ENCODE data around the gene SH3D19.
A peak's percentile ranks its signal among the peaks of the same experiment; 100 is the strongest.

Gene SH3D19

GRCh38 chr4:151314479-151314878, 10.9 kb downstream of the SH3D19 start:
- DNase-seq = peak; percentile 16 to 75 (median 70)
- H3K36me3 ChIP-seq (ENCODE audit: control insufficient read depth in 4 of 4, insufficient read depth in 4 of 4, low read length in 3 of 4) = no peaks in the 10 kb centered on the region
- H3K27ac ChIP-seq (ENCODE audit: insufficient read depth in 1 of 2, low read depth in 1 of 2, low read length in 2 of 2, poor library complexity in 1 of 2, severe bottlenecking in 2 of 2) = no peak overlapping the region
- POLR2A ChIA-PET = no interaction called here
- no peaks in the 10 kb centered on the region for H3K4me1 ChIP-seq (ENCODE audit: control extremely low read depth in 1 of 4, control insufficient read depth in 4 of 4, insufficient read depth in 4 of 4, low read length in 3 of 4)
- peaks cover 0 to 1% (median 0%) of the 10 kb centered on the region in 5 experiments for H3K9me3 ChIP-seq (ENCODE audit: control extremely low read depth in 1 of 5, control insufficient read depth in 4 of 5, insufficient read depth in 2 of 5, low read depth in 1 of 5, low read length in 4 of 5)
- 71% methylated on average over 1 of the region's 1 CpG for WGBS (ENCODE audit: insufficient coverage)
- no peak overlapping the region for H3K4me3 ChIP-seq (ENCODE audit: control insufficient read depth in 1 of 7, extremely low read depth in 1 of 7, insufficient read depth in 4 of 7, low read depth in 2 of 7, low read length in 6 of 7)
- CTCF ChIA-PET = no interaction called here
- H3K27me3 ChIP-seq (replicated peaks in 2 of 5; ENCODE audit: control insufficient read depth in 4 of 5, insufficient read depth in 5 of 5, low read length in 4 of 5) = no peaks in the 10 kb centered on the region

DNA sequence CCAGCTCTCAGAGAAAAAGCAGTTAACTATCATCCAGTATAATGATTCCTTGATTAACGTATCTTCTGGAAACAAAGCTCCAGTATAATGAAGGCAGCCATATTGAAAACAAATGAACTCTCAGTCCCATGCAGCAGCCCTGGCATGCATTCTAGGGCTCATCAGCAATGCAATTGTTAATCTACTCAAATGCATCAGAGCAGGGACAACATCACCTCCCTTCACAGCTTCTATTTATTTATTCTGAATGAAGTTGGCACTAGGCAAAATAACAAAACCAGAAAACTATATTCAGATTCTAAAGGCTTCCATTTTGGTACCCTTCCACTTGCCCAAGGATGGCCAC, 11.4 kb downstream of the SH3D19 start:
- H3K9me3 ChIP-seq (ENCODE audit: control extremely low read depth in 1 of 5, control insufficient read depth in 4 of 5, insufficient read depth in 2 of 5, low read depth in 1 of 5, low read length in 4 of 5) = peaks cover 0 to 1% (median 0%) of the 10 kb centered on the region in 5 experiments
- CTCF ChIA-PET = no interaction called here
- 100% methylated on average over 1 of the region's 1 CpG for WGBS (ENCODE audit: insufficient coverage)

DNA sequence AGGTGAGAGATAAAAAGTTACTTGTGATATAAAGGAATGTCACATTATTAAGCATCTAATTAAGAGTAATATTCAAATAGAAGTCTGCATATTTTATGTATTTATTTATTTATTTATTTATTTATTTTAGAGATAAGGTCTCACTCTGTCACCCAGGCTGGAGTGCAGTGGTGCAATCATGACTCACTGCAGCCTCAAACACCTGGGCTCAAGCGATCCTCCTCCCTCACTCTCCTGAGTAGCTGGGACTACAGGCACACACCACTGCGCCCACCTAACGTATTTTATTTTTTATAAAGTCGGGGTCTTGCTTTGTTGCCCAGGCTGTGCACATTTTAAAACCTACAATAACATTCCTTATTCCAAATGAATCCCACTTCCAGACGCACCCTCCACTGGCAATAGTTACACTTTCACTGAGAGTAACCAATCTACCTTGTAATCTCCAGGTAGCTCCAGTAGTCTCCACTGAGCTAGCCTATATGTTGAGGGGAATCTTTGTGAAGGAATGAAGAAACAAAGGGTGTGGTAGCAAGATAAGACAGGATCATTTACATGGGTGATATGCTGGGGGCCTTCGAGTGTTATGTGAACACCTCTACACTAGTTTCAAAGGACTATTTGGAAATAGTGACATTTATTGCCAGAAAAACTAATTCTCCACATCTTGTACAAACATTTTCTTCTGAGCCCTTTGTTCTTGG, 11.9 kb downstream of the SH3D19 start:
- no peak for DNase-seq
- CTCF ChIA-PET = interaction anchor here (0.5 kb wide), 1 partner anchor 40 kb away, joined by 3 read pairs; no protein-coding TSS in a partner anchor
- WGBS (ENCODE audit: insufficient coverage) = 98% methylated on average over 5 of the region's 6 CpGs

More for the DNA sequence above, 11.4 kb downstream of the SH3D19 start:
- POLR2A ChIA-PET = no interaction called here
- no peak for DNase-seq
- H3K36me3 ChIP-seq (ENCODE audit: control insufficient read depth in 4 of 4, insufficient read depth in 4 of 4, low read length in 3 of 4) = no peaks in the 10 kb centered on the region
- H3K4me3 ChIP-seq (ENCODE audit: control insufficient read depth in 1 of 7, extremely low read depth in 1 of 7, insufficient read depth in 4 of 7, low read depth in 2 of 7, low read length in 6 of 7) = no peak overlapping the region
- H3K27me3 ChIP-seq (replicated peaks in 2 of 5; ENCODE audit: control insufficient read depth in 4 of 5, insufficient read depth in 5 of 5, low read length in 4 of 5) = no peaks in the 10 kb centered on the region
- H3K27ac ChIP-seq (ENCODE audit: insufficient read depth in 1 of 2, low read depth in 1 of 2, low read length in 2 of 2, poor library complexity in 1 of 2, severe bottlenecking in 2 of 2) = no peak overlapping the region
- no peaks in the 10 kb centered on the region for H3K4me1 ChIP-seq (ENCODE audit: control extremely low read depth in 1 of 4, control insufficient read depth in 4 of 4, insufficient read depth in 4 of 4, low read length in 3 of 4)

GRCh38 chr4:151310124-151310728, 15.2 kb downstream of the SH3D19 start:
- H3K9me3 ChIP-seq (ENCODE audit: control extremely low read depth in 1 of 5, control insufficient read depth in 4 of 5, insufficient read depth in 2 of 5, low read depth in 1 of 5, low read length in 4 of 5) = peaks cover 0 to 2% (median 0%) of the 10 kb centered on the region in 5 experiments
- H3K4me3 ChIP-seq (ENCODE audit: control insufficient read depth in 1 of 7, extremely low read depth in 1 of 7, insufficient read depth in 4 of 7, low read depth in 2 of 7, low read length in 6 of 7) = no peak overlapping the region
- POLR2A ChIA-PET = no interaction called here
- DNase-seq = no peak
- H3K27ac ChIP-seq (ENCODE audit: insufficient read depth in 1 of 2, low read depth in 1 of 2, low read length in 2 of 2, poor library complexity in 1 of 2, severe bottlenecking in 2 of 2) = no peak overlapping the region
- 100% methylated on average over 2 of the region's 5 CpGs for WGBS (ENCODE audit: insufficient coverage)
- H3K4me1 ChIP-seq (ENCODE audit: control extremely low read depth in 1 of 4, control insufficient read depth in 4 of 4, insufficient read depth in 4 of 4, low read length in 3 of 4) = no peaks in the 10 kb centered on the region
- CTCF ChIA-PET = no interaction called here
- no peaks in the 10 kb centered on the region for H3K27me3 ChIP-seq (replicated peaks in 2 of 5; ENCODE audit: control insufficient read depth in 4 of 5, insufficient read depth in 5 of 5, low read length in 4 of 5)
- no peaks in the 10 kb centered on the region for H3K36me3 ChIP-seq (ENCODE audit: control insufficient read depth in 4 of 4, insufficient read depth in 4 of 4, low read length in 3 of 4)

More for the DNA sequence above, 11.9 kb downstream of the SH3D19 start:
- Histone ChIP-seq H3K27me3 (replicated peaks in 2 of 5; ENCODE audit: control insufficient read depth in 4 of 5, insufficient read depth in 5 of 5, low read length in 4 of 5) (no peaks in the 10 kb centered on the region), H3K4me1 (ENCODE audit: control extremely low read depth in 1 of 4, control insufficient read depth in 4 of 4, insufficient read depth in 4 of 4, low read length in 3 of 4) (no peaks in the 10 kb centered on the region), H3K27ac (ENCODE audit: insufficient read depth in 1 of 2, low read depth in 1 of 2, low read length in 2 of 2, poor library complexity in 1 of 2, severe bottlenecking in 2 of 2) (no peak overlapping the region), H3K4me3 (ENCODE audit: control insufficient read depth in 1 of 7, extremely low read depth in 1 of 7, insufficient read depth in 4 of 7, low read depth in 2 of 7, low read length in 6 of 7) (no peak overlapping the region), H3K36me3 (ENCODE audit: control insufficient read depth in 4 of 4, insufficient read depth in 4 of 4, low read length in 3 of 4) (no peaks in the 10 kb centered on the region), H3K9me3 (ENCODE audit: control extremely low read depth in 1 of 5, control insufficient read depth in 4 of 5, insufficient read depth in 2 of 5, low read depth in 1 of 5, low read length in 4 of 5) (peaks cover 0 to 1% (median 0%) of the 10 kb centered on the region in 5 experiments)
- POLR2A ChIA-PET = no interaction called here

- ChIA-PET CTCF (interaction anchor here (0.5 to 1.5 kb wide), 2 partner anchors 25 to 46 kb away, joined by 3 to 5 read pairs; no protein-coding TSS in a partner anchor), POLR2A (no interaction called here)
- DNase-seq = no peak
Observed at GRCh38 chr4:151304755-151305154, 20.6 kb downstream of the SH3D19 start.

GRCh38 chr4:151304226-151304625, 21.2 kb downstream of the SH3D19 start:
- no peaks in the 10 kb centered on the region for H3K27me3 ChIP-seq (replicated peaks in 2 of 5; ENCODE audit: control insufficient read depth in 4 of 5, insufficient read depth in 5 of 5, low read length in 4 of 5)
- ChIA-PET CTCF (interaction anchor here (0.5 to 1.5 kb wide), 3 partner anchors 23 to 47 kb away, joined by 3 to 5 read pairs (median 3); no protein-coding TSS in a partner anchor), POLR2A (no interaction called here)
- no peaks in the 10 kb centered on the region for H3K4me1 ChIP-seq (ENCODE audit: control extremely low read depth in 1 of 4, control insufficient read depth in 4 of 4, insufficient read depth in 4 of 4, low read length in 3 of 4)
- H3K4me3 ChIP-seq (ENCODE audit: control insufficient read depth in 1 of 7, extremely low read depth in 1 of 7, insufficient read depth in 4 of 7, low read depth in 2 of 7, low read length in 6 of 7) = no peak overlapping the region
- DNase-seq = no peak
- H3K27ac ChIP-seq (ENCODE audit: insufficient read depth in 1 of 2, low read depth in 1 of 2, low read length in 2 of 2, poor library complexity in 1 of 2, severe bottlenecking in 2 of 2) = no peak overlapping the region
- H3K36me3 ChIP-seq (ENCODE audit: control insufficient read depth in 4 of 4, insufficient read depth in 4 of 4, low read length in 3 of 4) = no peaks in the 10 kb centered on the region
- peaks cover 0 to 2% (median 0%) of the 10 kb centered on the region in 5 experiments for H3K9me3 ChIP-seq (ENCODE audit: control extremely low read depth in 1 of 5, control insufficient read depth in 4 of 5, insufficient read depth in 2 of 5, low read depth in 1 of 5, low read length in 4 of 5)

More at GRCh38 chr4:151304755-151305154, 20.6 kb downstream of the SH3D19 start:
- no peak overlapping the region for H3K4me3 ChIP-seq (ENCODE audit: control insufficient read depth in 1 of 7, extremely low read depth in 1 of 7, insufficient read depth in 4 of 7, low read depth in 2 of 7, low read length in 6 of 7)
- H3K9me3 ChIP-seq (ENCODE audit: control extremely low read depth in 1 of 5, control insufficient read depth in 4 of 5, insufficient read depth in 2 of 5, low read depth in 1 of 5, low read length in 4 of 5) = peaks cover 0 to 2% (median 0%) of the 10 kb centered on the region in 5 experiments
- no peaks in the 10 kb centered on the region for H3K27me3 ChIP-seq (replicated peaks in 2 of 5; ENCODE audit: control insufficient read depth in 4 of 5, insufficient read depth in 5 of 5, low read length in 4 of 5)
- no peak overlapping the region for H3K27ac ChIP-seq (ENCODE audit: insufficient read depth in 1 of 2, low read depth in 1 of 2, low read length in 2 of 2, poor library complexity in 1 of 2, severe bottlenecking in 2 of 2)
- no peaks in the 10 kb centered on the region for H3K36me3 ChIP-seq (ENCODE audit: control insufficient read depth in 4 of 4, insufficient read depth in 4 of 4, low read length in 3 of 4)
- H3K4me1 ChIP-seq (ENCODE audit: control extremely low read depth in 1 of 4, control insufficient read depth in 4 of 4, insufficient read depth in 4 of 4, low read length in 3 of 4) = no peaks in the 10 kb centered on the region

DNA sequence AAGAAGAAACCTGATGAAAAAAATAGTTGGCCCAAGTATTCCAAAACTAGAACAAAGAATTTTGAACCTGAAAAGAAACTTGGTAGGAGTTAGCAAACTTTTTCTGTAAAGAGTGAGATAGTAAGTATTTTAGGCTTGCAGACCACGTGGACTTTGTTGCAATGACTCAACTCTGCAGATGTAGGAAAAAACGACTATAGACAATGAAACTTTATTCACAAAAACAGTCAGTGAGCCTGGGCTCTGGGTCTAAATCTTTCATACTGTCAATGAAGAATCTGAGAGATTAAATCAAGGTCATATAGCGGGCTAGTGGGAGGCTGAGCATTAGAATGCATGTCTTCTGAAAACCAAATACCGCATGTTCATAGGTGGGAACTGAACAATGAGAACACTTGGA, 23.0 kb downstream of the SH3D19 start:
- POLR2A ChIA-PET = no interaction called here
- no peaks in the 10 kb centered on the region for H3K27me3 ChIP-seq (replicated peaks in 2 of 5; ENCODE audit: control insufficient read depth in 4 of 5, insufficient read depth in 5 of 5, low read length in 4 of 5)
- H3K4me3 ChIP-seq (ENCODE audit: control insufficient read depth in 1 of 7, extremely low read depth in 1 of 7, insufficient read depth in 4 of 7, low read depth in 2 of 7, low read length in 6 of 7) = no peak overlapping the region
- no peak overlapping the region for H3K27ac ChIP-seq (ENCODE audit: insufficient read depth in 1 of 2, low read depth in 1 of 2, low read length in 2 of 2, poor library complexity in 1 of 2, severe bottlenecking in 2 of 2)
- no peaks in the 10 kb centered on the region for H3K4me1 ChIP-seq (ENCODE audit: control extremely low read depth in 1 of 4, control insufficient read depth in 4 of 4, insufficient read depth in 4 of 4, low read length in 3 of 4)
- no peak for DNase-seq
- peaks cover 0 to 2% (median 0%) of the 10 kb centered on the region in 5 experiments for H3K9me3 ChIP-seq (ENCODE audit: control extremely low read depth in 1 of 5, control insufficient read depth in 4 of 5, insufficient read depth in 2 of 5, low read depth in 1 of 5, low read length in 4 of 5)
- 100% methylated on average over 4 of the region's 4 CpGs for WGBS (ENCODE audit: insufficient coverage)
- CTCF ChIA-PET = no interaction called here
- H3K36me3 ChIP-seq (ENCODE audit: control insufficient read depth in 4 of 4, insufficient read depth in 4 of 4, low read length in 3 of 4) = no peaks in the 10 kb centered on the region

Data from common myeloid progenitor, CD34-positive (primary cell).